Measurements from ENCODE around the gene SLC38A6.

DNA sequence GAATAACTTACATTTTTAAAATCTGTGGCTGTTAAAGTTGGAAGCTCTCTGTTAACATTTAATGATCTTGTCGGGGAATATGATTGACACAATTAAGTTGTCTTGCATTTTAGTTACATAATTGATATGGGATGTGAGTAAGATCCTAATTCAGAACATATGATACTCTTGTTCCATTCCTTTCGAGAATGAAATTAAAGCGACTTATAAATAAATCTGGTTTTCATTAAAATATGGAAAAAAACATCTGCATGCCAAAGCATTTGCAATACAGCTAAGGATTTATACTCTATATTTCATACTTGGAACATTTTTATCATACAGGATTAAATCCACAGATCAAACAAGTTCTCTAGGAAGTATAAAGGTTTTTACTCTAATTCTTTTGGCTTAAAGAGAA, 52.0 kb downstream of the SLC38A6 start:
- TF ChIP-seq NRF1 (conservative IDR thresholded peaks at IDR 0.05; ENCODE audit: low read depth, low read length) = no peak
- no peak for TF ChIP-seq RAD21 (IDR thresholded peaks at IDR 0.05; ENCODE audit: insufficient read depth, low read depth, low read length)
- no peak for TF ChIP-seq FOXK2 (IDR thresholded peaks at IDR 0.05)
- no peak for TF ChIP-seq FOXM1 (IDR thresholded peaks at IDR 0.05; ENCODE audit: low read depth, low read length)
- no peak for TF ChIP-seq CBX3 (IDR thresholded peaks at IDR 0.05; ENCODE audit: borderline replicate concordance, low read depth)
- TF ChIP-seq POLR2A (IDR thresholded peaks at IDR 0.05; ENCODE audit: low read depth, low read length) = no peak
- TF ChIP-seq, protein P1, sequence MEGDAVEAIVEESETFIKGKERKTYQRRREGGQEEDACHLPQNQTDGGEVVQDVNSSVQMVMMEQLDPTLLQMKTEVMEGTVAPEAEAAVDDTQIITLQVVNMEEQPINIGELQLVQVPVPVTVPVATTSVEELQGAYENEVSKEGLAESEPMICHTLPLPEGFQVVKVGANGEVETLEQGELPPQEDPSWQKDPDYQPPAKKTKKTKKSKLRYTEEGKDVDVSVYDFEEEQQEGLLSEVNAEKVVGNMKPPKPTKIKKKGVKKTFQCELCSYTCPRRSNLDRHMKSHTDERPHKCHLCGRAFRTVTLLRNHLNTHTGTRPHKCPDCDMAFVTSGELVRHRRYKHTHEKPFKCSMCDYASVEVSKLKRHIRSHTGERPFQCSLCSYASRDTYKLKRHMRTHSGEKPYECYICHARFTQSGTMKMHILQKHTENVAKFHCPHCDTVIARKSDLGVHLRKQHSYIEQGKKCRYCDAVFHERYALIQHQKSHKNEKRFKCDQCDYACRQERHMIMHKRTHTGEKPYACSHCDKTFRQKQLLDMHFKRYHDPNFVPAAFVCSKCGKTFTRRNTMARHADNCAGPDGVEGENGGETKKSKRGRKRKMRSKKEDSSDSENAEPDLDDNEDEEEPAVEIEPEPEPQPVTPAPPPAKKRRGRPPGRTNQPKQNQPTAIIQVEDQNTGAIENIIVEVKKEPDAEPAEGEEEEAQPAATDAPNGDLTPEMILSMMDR (IDR thresholded peaks at IDR 0.05 in 2 of 3, conservative IDR thresholded peaks at IDR 0.05 in 1 of 3; ENCODE audit: control insufficient read depth in 2 of 3, extremely low read depth in 1 of 3, insufficient read depth in 1 of 3, low read depth in 3 of 3, low read length in 3 of 3) = no peak
- TF ChIP-seq BCL11A (IDR thresholded peaks at IDR 0.05; ENCODE audit: low read depth, low read length) = no peak
- no peak for TF ChIP-seq BRCA1 (IDR thresholded peaks at IDR 0.05; ENCODE audit: low read depth, low read length)
- no peak for TF ChIP-seq KAT2A (conservative IDR thresholded peaks at IDR 0.05; ENCODE audit: control insufficient read depth, low read depth, low read length)
- no peak for TF ChIP-seq SREBF2 (IDR thresholded peaks at IDR 0.05; ENCODE audit: low read length)
- no peak for TF ChIP-seq CHD4 (IDR thresholded peaks at IDR 0.05)
- TF ChIP-seq FOS (IDR thresholded peaks at IDR 0.05; ENCODE audit: borderline replicate concordance, extremely low read depth, insufficient read length) = no peak
- TF ChIP-seq, protein P2, sequence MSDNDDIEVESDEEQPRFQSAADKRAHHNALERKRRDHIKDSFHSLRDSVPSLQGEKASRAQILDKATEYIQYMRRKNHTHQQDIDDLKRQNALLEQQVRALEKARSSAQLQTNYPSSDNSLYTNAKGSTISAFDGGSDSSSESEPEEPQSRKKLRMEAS (IDR thresholded peaks at IDR 0.05; ENCODE audit: low read depth, low read length) = no peak
